HG03108 (cell line): ENCODE results near the gene RPRD2.
"Not testable (repeated sequence)": the region's sequence is repeated elsewhere in the genome, so short reads cannot be mapped to it uniquely, and the experiment has no call there.

Experiments used
- ATAC-seq: cut with Tn5 transposase; IDR thresholded peaks from one replicate; pipeline ENCODE4 v1.9.1; 2021; ENCODE audit warnings: moderate library complexity; ENCODE audit not compliant: unreplicated experiment

Gene RPRD2

DNA sequence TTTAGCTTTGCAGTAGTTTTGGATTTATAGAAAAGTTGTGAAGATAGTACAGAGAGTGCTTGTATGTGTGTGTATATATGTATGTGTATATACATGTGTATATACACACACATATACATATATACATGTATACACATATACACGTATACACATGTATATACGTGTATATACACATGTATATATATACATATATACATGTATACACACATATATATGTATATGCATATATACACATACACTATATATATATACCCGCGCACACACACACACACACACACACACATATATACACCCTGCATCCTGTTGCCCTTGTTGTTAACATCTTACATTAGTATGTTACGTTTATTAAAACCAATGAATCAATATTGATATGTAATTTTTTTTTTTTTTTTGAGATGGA is 24.3 kb downstream of the RPRD2 start:
- ATAC-seq = no peak

DNA sequence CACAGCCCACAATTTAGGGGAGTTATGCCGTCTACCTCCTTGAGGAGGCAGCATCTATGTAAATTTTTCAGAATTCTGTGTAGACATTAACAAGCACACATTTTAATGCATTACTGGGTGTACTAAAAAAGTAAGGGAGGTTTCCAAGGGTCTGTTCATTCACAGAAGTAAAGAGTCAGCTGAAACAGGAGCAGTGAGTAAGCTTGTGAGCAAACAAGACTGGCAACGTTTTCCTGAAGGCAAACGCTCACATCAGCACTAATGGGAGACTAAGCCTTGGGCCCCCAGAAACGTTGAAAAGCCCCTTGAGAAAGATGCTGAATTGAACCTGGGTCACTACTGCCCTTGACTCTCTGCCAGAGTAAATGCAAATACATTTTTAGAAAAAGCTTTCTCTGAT is 25.7 kb downstream of the RPRD2 start:
- ATAC-seq = no peak

DNA sequence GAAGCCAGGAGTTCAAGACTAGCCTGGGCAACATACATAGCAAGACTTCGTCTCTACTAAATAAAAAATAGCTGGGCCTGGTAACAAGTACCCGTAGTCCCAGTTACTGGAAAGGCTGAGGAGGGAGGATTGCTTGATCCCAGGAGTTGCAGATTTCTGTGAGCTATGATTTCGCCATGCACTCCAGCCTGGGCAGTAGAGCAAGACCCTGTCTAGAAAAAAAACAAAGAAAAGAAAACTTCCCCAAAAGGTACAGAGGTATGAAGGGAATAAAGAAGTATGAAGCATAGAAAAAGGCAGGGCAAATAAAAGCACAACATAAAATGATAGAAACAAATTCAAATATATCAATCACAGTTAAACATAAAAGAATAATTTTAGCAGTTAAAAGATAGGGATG is 28.7 kb downstream of the RPRD2 start:
- no peak for ATAC-seq

DNA sequence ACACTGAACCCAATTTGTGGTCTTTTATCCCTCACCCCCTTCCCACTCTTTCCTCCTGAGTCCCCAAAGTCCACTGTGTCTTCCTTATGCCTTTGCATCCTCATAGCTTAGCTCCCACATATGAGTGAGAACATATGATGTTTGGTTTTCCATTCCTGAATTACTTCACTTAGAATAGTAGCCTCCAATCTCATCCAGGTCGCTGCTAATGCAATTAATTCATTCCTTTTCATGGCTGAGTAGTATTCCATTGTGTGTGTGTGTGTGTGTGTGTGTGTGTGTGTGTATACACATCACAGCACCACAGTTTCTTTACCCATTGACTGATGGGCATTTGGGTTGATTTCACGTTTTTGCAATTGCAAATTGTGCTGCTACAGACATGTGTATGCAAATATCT is 31.2 kb downstream of the RPRD2 start:
- not testable (repeated sequence) for ATAC-seq

DNA sequence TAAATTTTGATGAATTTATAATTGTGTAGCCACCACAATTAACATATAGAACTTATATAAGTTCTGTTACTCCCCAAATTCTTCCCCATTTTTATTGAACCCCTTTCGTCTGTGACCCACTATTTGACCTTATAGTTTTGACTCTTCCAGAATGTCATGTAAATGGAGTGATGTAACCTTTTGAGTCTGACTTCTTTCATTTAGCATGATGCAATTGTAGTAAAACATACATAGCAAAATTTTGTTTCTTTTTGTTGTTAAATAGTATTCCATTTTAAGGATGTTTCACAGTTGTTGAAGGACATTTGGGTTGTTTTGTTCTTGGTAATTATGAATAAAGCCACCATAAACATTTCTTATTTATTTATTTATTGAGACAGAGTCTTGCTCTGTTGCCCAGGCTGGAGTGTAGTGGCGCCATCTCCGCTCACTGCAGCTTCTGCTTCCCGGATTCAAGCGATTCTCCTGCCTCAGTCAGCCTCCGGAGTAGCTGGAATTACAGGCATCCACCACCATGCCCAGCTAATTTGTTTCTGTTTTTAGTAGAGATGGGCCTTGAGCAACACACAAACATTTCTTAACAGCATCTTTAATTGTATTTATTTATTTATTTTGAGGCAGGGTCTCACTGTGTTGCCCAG is 33.6 kb downstream of the RPRD2 start:
- no peak for ATAC-seq

DNA sequence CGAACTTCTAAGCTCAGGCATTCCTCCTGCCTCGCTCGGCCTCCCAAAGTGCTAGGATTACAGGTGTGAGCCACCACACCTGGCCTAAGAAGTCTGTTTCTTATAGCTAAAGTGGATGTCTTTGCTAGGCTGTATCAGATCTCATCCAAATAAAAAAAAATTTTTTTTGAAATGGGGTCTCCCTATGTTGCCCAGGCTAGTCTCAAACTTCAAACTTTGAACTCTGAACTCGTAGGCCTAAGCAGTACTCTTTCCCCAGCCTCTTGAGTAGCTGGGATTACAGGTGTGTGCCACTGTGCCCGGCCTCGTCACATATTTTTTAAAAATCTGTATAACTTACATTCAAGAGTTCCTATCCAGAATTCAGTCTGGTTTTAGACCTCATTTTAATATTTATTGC is 40.5 kb downstream of the RPRD2 start:
- no peak for ATAC-seq

DNA sequence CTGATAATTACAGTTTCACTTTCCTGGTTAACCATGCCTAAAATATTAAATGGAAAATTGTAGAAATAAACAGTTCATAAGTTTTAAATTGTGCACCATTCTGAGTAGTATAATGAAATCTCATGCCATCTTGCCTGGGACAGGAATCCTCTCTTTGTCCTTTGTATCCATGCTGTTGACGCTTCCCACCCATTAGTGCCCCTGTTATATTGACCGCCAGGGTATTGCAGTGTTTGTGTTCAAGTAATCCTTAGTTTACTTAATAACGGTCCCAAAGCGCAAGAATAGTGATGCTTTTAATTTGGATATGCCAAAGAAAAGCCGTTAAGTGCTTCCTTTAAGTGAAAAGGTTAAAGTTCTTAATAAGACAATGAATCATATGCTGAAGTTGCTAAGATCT is 41.7 kb downstream of the RPRD2 start:
- ATAC-seq = no peak

DNA sequence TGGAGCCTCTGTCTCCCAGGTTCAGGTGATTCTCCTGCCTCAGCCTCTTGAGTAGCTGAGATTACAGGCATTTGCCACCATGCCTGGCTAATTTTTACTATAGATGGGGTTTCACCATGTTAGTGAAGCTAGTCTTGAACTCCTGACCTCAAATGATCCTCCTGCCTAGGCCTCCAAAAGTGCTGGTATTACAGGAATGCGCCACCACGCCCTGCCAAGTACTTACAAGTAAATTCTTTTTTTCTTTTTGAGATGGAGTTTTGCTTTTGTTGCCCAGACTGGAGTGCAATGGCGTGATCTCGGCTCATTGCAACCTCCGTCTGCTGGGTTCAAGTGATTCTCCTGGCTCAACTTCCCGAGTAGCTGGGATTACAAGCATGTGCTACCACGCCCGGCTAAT is 42.5 kb downstream of the RPRD2 start:
- ATAC-seq = no peak

DNA sequence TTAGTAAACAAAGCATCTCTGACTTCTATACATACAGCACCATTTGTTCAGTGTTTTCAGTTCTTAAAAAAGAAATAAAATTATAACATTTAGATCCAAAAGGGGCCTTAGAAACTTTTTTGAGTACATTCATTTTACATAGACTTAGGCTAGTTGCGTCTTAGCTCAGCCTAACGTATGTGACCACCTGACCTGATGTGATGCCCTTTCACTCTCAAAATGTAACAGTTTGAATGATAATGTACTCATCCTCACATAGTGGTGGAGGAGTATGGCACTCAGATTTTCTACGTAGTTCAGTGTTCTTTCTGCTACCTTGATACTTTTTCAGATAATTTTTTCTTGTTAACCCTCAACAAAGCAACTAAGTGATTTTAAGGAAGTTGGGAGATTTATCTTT is 43.4 kb downstream of the RPRD2 start:
- ATAC-seq = no peak

DNA sequence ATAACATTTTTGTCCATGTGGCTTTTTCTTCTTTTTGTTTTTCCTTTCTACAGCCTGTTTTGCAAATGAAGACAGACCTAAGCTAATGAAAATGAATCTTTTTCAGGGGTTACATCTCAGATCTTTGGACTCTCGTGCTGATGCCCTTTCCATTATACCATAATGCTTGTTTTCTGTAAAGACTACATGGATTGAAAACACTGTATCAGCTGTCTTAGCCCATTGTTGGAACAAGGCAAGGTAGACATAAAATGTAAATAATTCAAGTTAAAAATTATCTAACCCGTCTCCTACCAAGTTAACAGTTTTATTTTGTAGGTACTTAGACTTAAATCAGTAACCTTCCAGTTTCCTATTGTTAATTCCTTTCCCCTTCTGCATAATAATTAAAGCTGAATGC is 44.9 kb downstream of the RPRD2 start:
- no peak for ATAC-seq

DNA sequence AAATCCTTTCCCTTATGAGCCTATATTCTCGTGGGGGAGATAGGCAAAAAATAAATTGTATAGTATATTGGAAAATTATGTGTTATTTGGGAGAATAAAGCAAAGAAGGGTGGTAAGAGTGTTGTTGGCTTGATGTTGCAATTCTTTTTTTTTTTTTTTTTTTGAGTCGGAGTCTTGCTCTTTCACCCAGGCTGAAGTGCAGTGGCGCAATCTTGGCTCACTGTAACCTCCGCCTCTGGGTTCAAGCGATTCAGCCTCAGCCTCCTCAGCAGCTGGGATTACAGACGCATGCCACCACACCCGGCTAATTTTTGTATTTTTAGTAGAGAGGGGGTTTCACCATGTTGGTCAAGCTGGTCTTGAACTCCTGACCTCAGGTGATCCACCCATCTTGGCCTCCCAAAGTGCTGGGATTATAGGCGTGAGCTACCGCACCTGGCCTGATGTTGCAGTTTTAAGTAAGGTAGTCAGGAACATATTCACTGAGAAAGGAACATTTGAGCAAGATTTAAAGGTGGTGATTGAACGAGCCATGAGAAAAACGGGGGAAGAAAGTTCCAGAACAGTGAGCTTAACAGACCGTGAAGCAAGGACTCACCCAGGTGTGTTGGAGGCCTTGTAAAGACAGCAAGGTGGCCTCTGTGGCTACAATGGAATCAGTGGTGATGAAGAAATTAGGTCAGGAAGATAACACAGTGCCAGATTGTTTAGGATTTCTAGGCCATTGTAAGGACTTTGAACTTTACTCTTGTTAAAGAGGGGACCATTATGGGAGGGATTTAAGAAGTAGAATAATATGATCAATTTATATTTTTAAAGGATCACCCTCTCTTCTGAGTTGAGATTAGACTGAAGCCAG is 45.8 kb downstream of the RPRD2 start:
- ATAC-seq = no peak

DNA sequence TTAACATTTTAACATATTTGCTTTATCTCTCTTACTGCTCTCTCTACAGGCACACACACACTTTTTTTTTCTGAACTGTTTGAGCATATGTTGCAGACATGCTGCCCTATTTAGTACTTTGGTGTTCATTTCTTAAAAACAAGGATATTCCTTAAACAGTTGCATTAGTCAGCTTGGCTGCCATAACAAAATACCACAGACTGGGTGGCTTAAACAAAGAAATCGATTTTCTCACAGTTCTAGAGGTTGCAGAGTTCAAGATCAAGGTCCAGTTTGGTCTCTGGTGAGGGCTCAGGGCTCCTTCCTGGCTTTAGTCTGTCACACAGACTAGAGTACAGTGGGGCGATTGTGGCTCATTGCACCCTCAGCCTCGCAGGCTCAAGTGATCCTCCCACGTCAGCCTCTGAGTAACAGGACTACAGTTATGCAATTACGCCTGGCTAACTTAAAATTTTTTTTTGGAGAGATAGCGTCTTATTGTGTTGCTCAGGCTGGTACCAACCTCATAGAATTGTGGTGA is 46.7 kb downstream of the RPRD2 start:
- no peak for ATAC-seq

DNA sequence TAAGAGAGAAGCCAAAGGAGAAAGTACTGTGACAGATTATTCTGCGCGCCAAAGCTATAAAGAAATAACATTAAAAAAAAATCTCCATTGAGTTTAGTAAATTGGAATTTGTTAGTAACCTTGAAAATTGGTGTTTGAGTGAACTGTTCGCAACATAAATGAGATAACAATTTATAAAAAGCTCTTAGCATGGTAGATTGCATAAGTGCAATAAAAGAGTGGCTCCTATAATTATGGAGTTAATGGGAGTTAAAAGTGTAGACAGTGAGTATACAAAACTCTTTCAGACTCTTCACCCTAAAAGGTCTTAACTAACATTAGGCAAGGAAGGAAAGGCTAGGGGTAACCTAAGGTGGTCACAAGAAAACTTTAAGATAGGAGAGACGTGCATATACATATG is 50.6 kb downstream of the RPRD2 start:
- ATAC-seq = no peak

DNA sequence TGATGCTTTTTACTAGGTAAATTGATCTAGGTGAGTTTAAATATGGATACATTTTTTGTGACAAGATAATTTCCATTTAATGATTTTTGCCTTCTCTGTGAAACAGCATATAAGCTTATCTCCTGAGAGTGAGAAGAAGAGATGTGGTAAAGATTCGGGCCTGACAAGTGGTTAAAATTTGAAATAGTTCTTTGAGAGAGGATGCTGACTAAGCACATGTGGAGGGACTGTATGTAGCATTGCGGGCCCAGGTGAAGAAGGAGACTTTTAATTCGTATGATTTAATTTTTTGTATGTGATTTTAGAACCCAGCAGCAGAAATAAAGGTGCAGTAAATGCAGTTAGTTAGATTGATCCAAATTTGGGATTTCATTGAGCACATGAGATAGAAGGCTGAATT is 51.9 kb downstream of the RPRD2 start:
- ATAC-seq = no peak

DNA sequence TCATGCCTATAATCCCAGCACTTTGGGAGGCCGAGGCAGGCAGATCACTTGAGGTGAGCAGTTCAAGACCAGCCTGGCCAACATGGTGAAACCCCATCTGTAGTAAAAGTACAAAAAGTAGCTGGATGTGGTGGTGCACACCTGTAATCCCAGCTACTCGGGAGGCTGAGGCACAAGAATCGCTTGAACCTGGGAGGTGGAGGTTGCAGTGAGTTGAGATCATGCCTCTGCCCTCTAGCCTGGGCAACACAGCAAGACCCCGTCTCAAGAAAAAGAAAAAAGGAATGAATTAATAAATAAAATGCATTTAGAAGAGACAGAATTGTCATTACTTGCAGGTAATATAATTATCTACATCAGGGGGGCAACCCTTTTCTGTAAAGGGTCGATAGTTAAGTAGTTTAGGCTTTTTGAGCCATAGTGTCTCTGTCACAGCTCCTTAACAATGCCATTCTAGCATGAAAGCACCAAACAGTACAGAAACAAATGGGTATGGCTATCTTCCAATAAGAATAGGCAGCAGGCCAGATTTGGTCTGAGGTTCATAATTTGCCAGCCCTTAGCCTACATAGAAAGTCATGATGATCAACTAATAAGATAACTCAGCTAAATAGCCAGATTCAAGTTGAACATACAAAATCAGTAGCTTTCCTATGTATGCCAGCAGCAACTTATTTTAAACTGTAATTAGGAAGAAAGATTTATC is 56.8 kb downstream of the RPRD2 start:
- no peak for ATAC-seq

DNA sequence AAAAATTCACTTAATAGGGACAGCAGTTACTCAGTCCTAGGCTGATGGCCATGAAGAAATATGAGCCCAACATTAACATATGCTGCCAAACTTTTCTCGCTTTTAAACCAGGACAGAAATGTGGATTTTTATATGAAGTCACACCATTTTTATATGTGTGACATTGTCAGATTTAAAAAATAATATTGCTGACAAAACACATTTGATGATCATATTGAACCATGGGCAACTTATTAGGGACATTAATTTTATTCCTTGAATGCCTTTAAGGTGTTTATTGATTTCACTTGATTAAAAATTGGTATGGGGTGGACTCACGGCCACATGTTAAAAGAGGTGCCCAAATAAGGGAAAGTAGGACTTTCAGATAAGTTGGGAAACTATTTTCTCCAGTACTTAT is 58.6 kb downstream of the RPRD2 start:
- ATAC-seq = no peak

DNA sequence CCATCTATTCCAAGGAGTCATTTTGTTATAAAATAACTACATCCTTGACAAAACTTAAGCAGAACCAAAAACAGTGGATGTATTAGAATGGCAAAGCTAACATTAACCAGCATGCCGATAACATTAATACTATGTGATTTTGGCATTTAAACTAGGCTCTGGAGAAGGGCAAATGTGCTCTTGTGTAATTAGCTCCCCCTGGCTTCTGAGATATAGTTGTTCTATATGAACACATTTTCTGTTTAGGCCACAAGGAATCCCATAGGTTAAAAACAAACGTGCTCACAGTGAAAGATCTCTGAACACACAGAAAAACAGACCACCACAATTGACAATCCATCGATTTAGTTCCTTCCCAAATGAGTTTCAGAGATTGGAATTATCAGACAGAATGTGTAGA is 65.9 kb downstream of the RPRD2 start:
- ATAC-seq = no peak

DNA sequence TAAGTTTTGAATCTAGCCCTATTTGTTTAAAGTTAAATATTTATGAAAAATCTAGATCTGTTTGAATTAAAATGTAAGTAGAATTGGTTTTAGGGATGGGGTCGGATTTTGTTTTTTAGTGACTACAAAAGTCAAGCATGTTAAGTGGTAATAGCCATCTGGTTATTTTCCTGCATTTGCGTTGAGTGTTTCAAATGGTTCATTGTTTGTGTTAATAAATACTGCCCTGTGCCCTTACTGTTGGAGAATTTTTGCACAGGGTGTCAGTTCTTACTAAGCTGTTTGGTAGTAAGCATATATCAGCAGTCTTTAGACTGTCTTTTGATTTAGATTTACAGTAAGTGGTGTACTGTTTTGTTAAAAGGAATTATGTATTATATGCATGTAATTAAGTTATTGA is 77.2 kb downstream of the RPRD2 start:
- ATAC-seq = no peak

DNA sequence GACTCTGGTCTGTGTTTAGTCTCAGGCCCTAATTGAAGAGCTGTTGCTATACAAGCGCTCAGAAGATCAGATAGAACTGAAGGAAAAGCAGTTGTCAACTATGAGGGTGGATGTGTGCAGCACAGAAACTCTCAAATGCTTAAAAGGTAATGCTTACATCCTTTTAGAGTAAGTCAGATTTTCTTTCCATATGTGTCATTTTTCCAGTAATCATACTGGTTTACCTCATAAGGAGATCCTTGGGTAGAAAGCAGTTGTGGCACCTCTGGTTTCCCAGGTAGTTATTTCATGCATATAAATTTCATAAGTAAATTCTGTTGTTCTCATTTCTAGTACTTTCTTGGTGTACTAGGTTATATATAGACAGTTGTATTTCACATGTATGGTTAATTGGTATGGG is 80.3 kb downstream of the RPRD2 start:
- ATAC-seq = no peak

DNA sequence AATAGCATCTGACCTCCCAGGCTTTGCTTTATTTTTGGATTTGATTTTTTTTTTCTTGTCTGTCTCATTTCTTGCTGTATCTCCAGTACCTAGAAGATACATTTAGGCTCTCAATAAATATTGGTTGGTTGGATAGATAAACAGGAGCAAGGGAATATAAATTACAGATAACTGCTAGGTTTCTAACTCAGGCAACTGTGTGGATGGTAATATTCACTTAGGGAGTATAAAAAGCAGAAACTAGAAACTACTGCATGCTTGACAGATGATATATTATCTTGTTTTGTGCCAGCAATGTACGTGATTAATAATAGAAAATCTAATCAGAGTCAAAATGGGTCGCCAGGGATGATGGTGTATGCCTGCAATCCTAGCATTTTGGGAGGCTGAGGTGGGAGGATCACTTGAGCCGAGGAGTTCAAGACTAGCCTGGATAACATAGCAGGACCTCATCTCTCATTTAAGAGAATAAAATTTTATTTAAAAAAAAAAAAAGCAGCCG is 92.2 kb downstream of the RPRD2 start:
- ATAC-seq = no peak

DNA sequence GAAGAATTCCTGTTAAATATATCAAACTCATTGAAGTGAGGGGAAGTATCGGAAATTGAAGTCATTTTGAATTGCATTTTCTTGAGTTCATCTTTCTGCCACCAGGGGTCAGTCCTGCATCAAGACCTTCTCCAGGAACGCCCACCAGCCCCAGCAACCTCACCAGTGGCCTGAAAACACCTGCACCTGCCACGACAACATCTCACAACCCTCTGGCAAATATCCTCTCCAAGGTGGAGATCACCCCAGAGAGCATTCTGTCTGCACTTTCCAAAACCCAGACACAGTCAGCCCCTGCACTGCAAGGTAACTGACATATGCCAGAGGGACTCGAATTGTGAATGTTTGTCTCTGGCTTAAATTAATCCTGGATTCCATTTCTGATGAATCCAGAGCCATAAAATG is 100.5 kb downstream of the RPRD2 start:
- no peak for ATAC-seq

DNA sequence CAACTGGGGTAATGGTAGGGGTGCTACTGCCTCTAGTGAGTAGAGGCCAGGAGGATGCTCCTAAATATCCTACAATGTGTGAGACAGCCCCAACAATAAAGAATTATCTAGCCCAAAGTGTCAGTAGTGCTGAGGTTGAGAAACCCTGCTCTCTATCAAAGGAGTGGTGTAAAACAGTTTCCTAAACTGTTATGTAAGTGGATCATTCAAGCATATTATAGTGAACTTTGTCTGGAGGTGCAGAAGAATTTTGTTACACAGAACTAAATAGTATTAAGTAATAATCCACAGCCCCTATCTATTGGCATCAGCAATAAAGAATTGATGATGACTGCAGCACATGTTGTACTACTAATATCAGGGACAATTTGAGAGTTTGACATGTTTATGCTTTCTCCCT is 103.0 kb downstream of the RPRD2 start:
- ATAC-seq = no peak
